ENCODE data around the gene RYR2.

DNA sequence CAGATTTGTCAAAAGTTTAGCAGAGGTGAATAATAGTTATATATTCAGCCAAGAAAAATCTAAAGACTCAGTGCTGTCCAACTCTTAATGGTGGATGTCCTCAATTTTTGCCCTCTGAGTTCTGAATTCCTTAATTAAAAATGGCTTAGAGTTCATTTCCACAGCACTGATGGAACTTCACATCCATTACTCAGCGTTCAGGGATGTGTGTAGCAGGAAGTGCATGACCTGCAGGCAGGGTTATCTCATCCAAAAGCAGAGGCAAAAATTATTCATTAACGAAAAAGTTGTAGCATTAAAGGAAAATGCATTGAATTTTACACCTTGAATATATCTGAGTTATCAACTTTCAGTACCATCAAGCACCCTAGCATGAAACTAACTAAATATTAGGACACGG, 752.1 kb downstream of the RYR2 start:
- TF ChIP-seq EZH2 (IDR thresholded peaks at IDR 0.05; ENCODE audit: insufficient read depth, poor library complexity, severe bottlenecking) (no peak), EZH2phosphoT487 (IDR thresholded peaks at IDR 0.05; ENCODE audit: insufficient read depth, low read depth) (no peak)
